ENCODE data around the gene PLA2G4F. TPM values are rescaled to one million over a fixed set of nuclear protein-coding genes. Genes with fewer than 3 reads are reported as not detected.

The PLA2G4F gene
- total RNA-seq, 1 experiment from 2014 or later, result 1.9 TPM

- Histone ChIP-seq H3K9me2 (ENCODE audit: insufficient read depth) (no peaks in the 10 kb centered on the region), H3F3A (ENCODE audit: insufficient read depth, low read depth) (no peaks in the 10 kb centered on the region), H3K4me3 (no peak overlapping the region), H3K27me3 (ENCODE audit: insufficient read depth, low read depth) (no peaks in the 10 kb centered on the region), H3K4me2 (no peak overlapping the region), H3K27ac (no peak overlapping the region), H4K20me1 (ENCODE audit: insufficient read depth) (no peaks in the 10 kb centered on the region), H3K4me1 (replicated peaks; ENCODE audit: insufficient read depth) (no peaks in the 10 kb centered on the region), H3K36me3 (ENCODE audit: low read depth) (0 out of 2 replicates have a peak, but pooled peaks cover 5% of the 10 kb centered on the region), H3K9me3 (ENCODE audit: insufficient read depth, low read depth) (no peaks in the 10 kb centered on the region), H2AFZ (no peak overlapping the region), H3K79me2 (ENCODE audit: low read depth) (no peaks in the 10 kb centered on the region)
- no peak for TF ChIP-seq CTCF (conservative IDR thresholded peaks at IDR 0.05)
- TF ChIP-seq EZH2 (IDR thresholded peaks at IDR 0.05; ENCODE audit: low read depth), result no peak
- no TSS peak for BruUV-seq (replicated peaks)
- intact Hi-C loops (cut with micrococcal nuclease; ENCODE audit: unreplicated experiment), result no loop called here
- ChIA-PET CTCF (no interaction called here), POLR2A (ENCODE audit: unreplicated experiment) (no interaction called here)
- DNase-seq, result no peak
These were observed 27.9 kb upstream of the PLA2G4F start for GRCh38 chr15:42184296-42184695.

GRCh38 chr15:42182961-42183360 is 26.5 kb upstream of the PLA2G4F start:
- Histone ChIP-seq H4K20me1 (ENCODE audit: insufficient read depth) (no peaks in the 10 kb centered on the region), H3K9me2 (ENCODE audit: insufficient read depth) (no peaks in the 10 kb centered on the region), H3K27me3 (ENCODE audit: insufficient read depth, low read depth) (no peaks in the 10 kb centered on the region), H3K27ac (no peak overlapping the region), H3K79me2 (ENCODE audit: low read depth) (no peaks in the 10 kb centered on the region), H3K4me1 (replicated peaks; ENCODE audit: insufficient read depth) (no peaks in the 10 kb centered on the region), H3K4me2 (no peak overlapping the region), H2AFZ (no peak overlapping the region), H3F3A (ENCODE audit: insufficient read depth, low read depth) (no peaks in the 10 kb centered on the region), H3K9me3 (ENCODE audit: insufficient read depth, low read depth) (no peaks in the 10 kb centered on the region), H3K36me3 (ENCODE audit: low read depth) (0 out of 2 replicates have a peak, but pooled peaks cover 5% of the 10 kb centered on the region), H3K4me3 (no peak overlapping the region)
- intact Hi-C loops (cut with micrococcal nuclease; ENCODE audit: unreplicated experiment), result no loop called here
- ChIA-PET CTCF (no interaction called here), POLR2A (ENCODE audit: unreplicated experiment) (no interaction called here)
- DNase-seq, result no peak
- BruUV-seq (replicated peaks), result no TSS peak
- no peak for TF ChIP-seq EZH2 (IDR thresholded peaks at IDR 0.05; ENCODE audit: low read depth)
- TF ChIP-seq CTCF (conservative IDR thresholded peaks at IDR 0.05), result no peak

- H3K27me3 ChIP-seq (ENCODE audit: insufficient read depth, low read depth), result no peaks in the 10 kb centered on the region
- 0 out of 2 replicates have a peak, but pooled peaks cover 5% of the 10 kb centered on the region for H3K36me3 ChIP-seq (ENCODE audit: low read depth)
- intact Hi-C loops (cut with micrococcal nuclease; ENCODE audit: unreplicated experiment), result no loop called here
- H3K9me2 ChIP-seq (ENCODE audit: insufficient read depth), result no peaks in the 10 kb centered on the region
- no peaks in the 10 kb centered on the region for H3F3A ChIP-seq (ENCODE audit: insufficient read depth, low read depth)
- no peaks in the 10 kb centered on the region for H3K79me2 ChIP-seq (ENCODE audit: low read depth)
- no peaks in the 10 kb centered on the region for H4K20me1 ChIP-seq (ENCODE audit: insufficient read depth)
- H2AFZ ChIP-seq, result no peak overlapping the region
- POLR2A ChIA-PET (ENCODE audit: unreplicated experiment), result no interaction called here
- no peaks in the 10 kb centered on the region for H3K9me3 ChIP-seq (ENCODE audit: insufficient read depth, low read depth)
- H3K4me3 ChIP-seq, result no peak overlapping the region
- BruUV-seq (replicated peaks), result no TSS peak
- H3K27ac ChIP-seq, result no peak overlapping the region
- CTCF ChIA-PET, result no interaction called here
- DNase-seq, result no peak
- TF ChIP-seq EZH2 (IDR thresholded peaks at IDR 0.05; ENCODE audit: low read depth) (no peak), CTCF (conservative IDR thresholded peaks at IDR 0.05) (no peak)
- H3K4me1 ChIP-seq (replicated peaks; ENCODE audit: insufficient read depth), result no peaks in the 10 kb centered on the region
- H3K4me2 ChIP-seq, result no peak overlapping the region
These were observed 26.0 kb upstream of the PLA2G4F start for GRCh38 chr15:42182328-42182886.

Data from PC-9 (cell line).